AG08395 (cell line): ENCODE results near the gene VARS1.
"Not testable (repeated sequence)": the region's sequence is repeated elsewhere in the genome, so short reads cannot be mapped to it uniquely, and the experiment has no call there.

ENCODE experiments used
- DNase-seq: peaks from one replicate; pipeline ENCODE4 v3.0.0; 2012; ENCODE audit warnings: mixed read lengths, low spot score

Gene VARS1

GRCh38 chr6:31822036-31822821, 26.7 kb upstream of the VARS1 start:
- peak; percentile 80 for DNase-seq

DNA sequence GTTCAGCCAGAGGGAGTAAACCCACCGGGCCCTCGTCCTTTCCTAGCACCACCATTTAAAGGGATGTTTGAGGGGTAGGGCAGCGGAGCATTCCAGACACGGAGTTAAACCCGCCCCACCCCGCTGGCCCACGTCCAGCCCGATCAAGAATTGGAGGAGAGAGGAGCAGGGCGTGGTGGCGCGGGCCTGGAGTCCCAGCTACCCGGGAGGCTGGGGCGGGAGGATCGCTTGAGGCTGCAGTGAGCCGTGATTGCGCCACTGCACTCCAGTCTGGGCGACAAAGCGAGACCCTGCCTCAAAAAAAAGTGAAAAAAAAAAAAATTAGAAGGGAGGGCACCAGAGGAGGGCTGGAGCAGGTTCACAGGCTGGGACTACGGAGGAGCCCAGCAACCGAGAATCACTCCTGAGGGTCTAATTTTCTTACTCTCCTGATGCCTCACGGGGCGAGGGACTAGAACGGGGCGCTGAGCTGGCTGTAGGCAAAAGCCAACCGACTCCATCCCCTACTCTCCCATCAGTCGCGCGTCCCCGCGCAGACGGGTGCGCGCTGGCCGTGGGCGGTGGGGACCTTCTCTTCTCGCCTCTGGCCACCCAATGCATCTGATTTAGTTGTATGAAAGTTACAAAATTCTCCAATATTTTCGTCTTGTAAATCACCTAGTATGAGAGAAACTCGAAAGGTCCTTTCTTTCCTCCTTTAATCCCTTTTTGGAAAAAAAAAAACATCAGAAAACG, 25.9 kb upstream of the VARS1 start:
- DNase-seq, result peak; percentile 35

- DNase-seq, result not testable (repeated sequence)
Measured at GRCh38 chr6:31820399-31820798, 24.8 kb upstream of the VARS1 start.

DNA sequence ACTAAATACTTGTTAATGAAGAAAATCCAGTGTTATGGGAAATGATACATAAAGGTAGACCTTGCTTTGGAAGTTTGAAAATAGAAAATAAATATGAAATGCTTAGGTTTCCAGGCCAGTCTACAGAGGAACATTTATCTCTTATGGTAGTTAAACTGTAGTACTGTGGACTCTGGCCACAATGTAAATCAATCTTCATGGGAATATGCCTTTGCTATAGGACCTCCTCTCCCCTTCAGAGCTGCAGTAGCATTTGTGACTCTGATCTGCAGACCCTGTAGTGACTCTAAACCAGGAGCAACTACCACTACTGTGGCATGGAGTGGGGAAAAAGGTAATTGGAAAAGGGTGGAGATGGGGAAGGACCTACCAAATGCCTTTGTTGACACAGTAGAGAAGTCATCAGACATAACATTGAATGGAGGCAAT, 24.3 kb upstream of the VARS1 start:
- DNase-seq, result no peak

DNA sequence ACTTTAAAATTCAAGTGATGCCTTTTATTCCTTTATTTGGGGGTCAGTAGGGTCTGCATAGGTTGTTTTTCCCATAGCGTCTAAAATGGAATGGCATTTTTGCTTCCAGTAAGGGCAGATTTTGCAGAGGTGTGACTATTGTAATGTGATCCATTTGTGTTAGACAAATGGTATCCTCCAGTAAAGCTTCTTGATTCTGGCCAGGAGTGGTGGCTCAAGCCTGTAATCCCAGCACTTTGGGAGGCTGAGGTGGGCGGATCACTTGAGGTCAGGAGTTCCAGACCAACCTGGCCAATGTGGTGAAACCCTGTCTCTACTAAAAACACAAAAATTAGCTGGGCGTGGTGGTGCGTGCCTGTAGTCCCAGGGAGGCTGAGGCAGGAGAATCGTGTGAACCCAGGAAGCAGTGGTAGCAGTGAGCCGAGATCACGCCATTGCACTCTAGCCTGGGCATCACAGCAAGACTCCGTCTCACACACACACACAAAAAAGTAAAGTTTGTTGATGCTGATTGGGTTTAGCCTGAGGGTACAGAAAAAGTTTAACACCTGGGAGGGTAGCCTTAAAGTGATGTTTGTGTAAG, 22.5 kb upstream of the VARS1 start:
- DNase-seq, result not testable (repeated sequence)

DNA sequence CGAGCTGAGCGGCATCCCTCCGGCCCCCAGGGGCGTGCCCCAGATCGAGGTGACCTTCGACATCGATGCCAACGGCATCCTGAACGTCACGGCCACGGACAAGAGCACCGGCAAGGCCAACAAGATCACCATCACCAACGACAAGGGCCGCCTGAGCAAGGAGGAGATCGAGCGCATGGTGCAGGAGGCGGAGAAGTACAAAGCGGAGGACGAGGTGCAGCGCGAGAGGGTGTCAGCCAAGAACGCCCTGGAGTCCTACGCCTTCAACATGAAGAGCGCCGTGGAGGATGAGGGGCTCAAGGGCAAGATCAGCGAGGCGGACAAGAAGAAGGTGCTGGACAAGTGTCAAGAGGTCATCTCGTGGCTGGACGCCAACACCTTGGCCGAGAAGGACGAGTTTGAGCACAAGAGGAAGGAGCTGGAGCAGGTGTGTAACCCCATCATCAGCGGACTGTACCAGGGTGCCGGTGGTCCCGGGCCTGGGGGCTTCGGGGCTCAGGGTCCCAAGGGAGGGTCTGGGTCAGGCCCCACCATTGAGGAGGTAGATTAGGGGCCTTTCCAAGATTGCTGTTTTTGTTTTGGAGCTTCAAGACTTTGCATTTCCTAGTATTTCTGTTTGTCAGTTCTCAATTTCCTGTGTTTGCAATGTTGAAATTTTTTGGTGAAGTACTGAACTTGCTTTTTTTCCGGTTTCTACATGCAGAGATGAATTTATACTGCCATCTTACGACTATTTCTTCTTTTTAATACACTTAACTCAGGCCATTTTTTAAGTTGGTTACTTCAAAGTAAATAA, 21.8 kb upstream of the VARS1 start:
- DNase-seq, result not testable (repeated sequence)

GRCh38 chr6:31815025-31815838, 19.7 kb upstream of the VARS1 start, which contains the start of the genes HSPA1A and HSPA1L:
Gene HSPA1A (plus strand): TSS chr6:31815543. CDS start chr6:31815757, 214 bp downstream.
Gene HSPA1L (minus strand): TSS chr6:31815283. CDS start chr6:31811972, 3,311 bp downstream.
- DNase-seq, result peak; percentile 95

GRCh38 chr6:31814677-31815024, 19.1 kb upstream of the VARS1 start:
- DNase-seq, result peak; percentile 95

DNA sequence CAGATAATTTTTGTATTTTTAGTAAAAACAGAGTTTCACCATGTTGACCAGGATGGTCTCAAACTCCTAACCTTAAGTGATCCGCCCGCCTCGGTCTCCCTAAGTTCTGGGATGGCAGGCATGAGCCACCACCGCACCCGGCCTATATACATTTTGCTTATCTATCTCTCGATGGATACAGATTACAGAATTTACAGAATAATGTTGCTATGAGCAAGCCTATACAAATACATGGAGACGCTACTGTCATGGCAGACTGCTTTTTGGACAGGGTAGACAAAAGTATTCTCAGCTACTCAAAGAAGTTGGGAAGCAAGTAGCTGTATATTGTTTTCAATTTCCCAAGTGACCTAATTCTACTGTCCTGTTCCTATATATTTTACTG, 17.9 kb upstream of the VARS1 start:
- DNase-seq, result no peak

DNA sequence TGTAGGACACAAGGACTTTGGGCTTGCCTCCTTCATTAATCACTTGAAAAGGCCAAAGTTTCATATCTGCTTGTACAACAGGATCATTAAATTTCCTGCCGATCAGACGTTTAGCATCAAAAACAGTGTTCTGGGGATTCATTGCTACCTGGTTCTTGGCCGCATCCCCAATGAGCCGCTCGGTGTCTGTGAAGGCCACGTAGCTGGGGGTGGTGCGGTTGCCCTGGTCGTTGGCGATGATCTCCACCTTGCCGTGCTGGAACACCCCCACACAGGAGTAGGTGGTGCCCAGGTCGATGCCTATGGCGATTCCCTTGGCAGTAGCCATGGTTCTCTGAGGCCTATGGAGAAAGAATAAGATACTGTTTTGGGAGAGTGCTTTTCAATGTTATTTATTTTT, 16.1 kb upstream of the VARS1 start:
- DNase-seq, result no peak

DNA sequence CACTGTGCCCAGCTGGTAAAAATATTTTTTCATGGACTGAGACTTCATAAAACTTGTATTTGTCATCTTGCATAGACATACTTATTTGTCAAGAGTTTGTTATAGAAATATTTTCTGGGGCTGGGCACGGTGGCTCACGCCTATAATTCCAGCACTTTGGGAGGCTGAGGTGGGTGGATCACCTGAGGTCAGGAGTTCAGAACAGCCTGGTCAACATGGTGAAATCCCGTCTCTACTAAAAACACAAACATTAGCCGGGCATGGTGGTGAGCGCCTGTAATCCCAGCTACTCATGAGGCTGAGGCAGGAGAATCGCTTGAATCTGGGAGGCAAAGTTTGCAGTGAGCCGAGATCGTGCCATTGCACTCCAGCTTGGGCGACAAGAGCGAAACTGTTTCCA, 13.0 kb upstream of the VARS1 start:
- not testable (repeated sequence) for DNase-seq

GRCh38 chr6:31806470-31807272, 11.1 kb upstream of the VARS1 start, which contains the start of gene LSM2:
Gene LSM2 (minus strand): TSS chr6:31806966. CDS start chr6:31806757, 209 bp downstream.
- peak; percentile 100 for DNase-seq

DNA sequence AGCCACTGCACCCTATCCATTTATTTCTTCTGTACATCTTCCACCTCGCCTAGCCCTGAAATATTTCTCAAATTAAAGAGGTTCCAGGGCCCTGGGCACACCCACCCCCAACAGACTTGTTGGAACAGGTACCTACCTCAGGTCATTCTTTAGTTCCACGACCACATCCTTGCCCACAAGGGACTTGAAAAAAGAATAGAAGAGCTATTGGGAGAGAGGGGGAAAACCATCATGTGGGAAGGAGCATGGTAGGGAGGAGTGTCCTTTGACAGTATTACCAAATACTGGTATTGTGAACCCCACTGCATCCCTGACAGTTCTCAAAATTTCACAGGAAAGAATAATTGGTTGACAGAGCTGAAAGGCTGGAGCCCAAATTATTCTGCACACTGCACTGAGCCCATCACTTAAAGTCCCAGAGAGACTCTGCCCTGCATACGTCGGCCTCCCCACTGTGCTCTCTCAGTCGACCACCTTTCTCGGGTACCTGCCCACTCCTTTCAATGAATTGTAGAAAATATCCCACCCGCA, 10.5 kb upstream of the VARS1 start:
- no peak for DNase-seq

GRCh38 chr6:31801031-31801927, 5.7 kb upstream of the VARS1 start:
- DNase-seq, result not testable (repeated sequence)

DNA sequence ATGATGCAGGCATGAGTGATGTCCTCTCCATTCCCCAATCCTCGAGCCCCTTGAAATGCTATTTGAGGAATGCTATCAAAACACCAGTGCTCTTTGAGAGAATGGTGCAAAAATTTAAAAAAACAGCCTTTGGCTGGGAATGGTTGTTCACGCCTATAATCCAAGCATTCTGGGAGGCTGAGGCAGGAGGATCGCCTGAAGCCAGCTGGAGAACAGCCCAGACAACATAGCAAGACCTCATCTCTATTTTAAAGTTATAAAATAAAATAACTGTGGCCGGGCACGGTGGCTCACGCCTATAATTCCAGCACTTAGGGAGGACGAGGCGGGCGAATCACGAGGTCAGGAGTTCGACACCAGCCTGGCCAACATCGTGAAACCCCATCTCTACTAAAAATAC, 4.2 kb upstream of the VARS1 start:
- DNase-seq, result no peak

GRCh38 chr6:31797588-31797987, 2.0 kb upstream of the VARS1 start:
- DNase-seq, result no peak

DNA sequence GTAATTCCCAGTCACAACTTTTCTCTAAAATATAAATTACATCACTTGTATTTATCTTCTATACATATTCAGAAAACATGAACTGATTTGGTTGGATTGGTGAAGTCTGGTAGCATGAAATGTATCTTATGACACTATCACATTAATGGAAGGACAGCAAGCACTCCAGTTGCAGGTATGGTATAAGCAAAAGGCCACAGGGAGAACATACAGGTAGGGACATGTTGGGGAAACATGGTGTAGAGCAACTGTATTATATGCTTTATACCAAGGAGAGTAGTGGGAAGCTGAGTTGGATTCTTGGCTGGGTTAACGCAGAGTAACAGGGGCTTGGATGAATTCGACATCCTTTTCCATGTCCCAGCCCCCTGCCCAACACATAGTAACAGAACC, 1.4 kb upstream of the VARS1 start:
- DNase-seq, result no peak

- DNase-seq, result no peak
Measured at GRCh38 chr6:31794866-31795615, 511 bp downstream of the VARS1 start.
